ENCODE results near the gene RNF10. TPM values are rescaled to one million over a fixed set of nuclear protein-coding genes. Genes with fewer than 3 reads are reported as not detected.

RNF10 gene
- total and polyA plus RNA-seq, 9 of the 15 experiments (the other 6 are each of a cell fraction or from before 2014, with no cell fraction given), result 43.0 to 139 (median 80.1) TPM

- TF ChIP-seq RBFOX2 (IDR thresholded peaks at IDR 0.05; ENCODE audit: low read depth, low read length), result no peak
These were observed 3.7 kb downstream of the RNF10 start (continued) for GRCh38 chr12:120537856-120538220.

DNA sequence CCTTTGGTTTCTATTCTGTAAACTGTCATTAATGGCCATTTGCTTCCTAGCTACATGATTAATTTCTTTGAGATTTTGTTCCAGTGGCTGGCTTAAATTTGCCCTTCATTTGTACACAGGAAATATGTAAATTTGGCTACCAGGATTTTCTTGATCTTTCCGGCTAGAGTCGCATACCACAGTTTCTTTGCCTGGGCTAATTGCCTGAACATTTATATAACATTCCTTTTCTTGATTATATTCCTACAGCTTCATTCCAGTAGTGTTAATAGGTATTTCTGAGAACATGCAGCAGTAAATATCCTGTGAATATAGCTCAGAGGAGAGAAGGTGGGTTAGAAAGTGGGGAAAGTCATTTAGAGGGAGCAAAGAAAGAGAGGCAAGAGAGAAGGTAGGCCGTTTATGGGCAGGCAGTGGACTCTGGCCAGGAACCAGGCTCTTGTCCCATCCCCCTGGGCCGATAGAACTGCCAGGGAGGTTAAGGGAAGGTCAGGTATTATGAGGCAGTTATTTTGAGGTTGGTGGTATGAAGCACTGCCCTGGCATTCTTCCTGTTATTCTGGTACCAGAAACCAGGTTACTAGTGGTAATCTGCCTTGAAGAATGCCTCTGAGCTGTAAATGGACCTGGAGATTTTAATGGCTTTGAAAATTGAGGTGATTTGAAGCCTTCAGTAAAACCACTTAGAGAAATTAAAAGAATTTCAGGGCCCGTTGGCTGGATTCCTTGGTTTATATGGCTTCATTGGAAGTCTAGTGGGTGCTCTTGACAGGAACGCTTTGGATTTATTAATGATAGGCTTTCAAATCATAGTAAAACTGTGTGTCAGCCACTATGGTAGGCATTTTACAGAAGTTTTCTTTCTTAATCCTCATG is 4.4 kb downstream of the RNF10 start:
- intact Hi-C loops (cut with micrococcal nuclease) (no loop called here), in situ Hi-C loops (cut with MboI) (no loop called here)
- peak in 2 of 4 experiments; percentile 17 to 34 for DNase-seq (ENCODE audit: extremely low read depth in 1 of 4, low spot score in 3 of 4)
- no peak overlapping the region for H2AFZ ChIP-seq (ENCODE audit: low read depth, low read length)
- peaks cover 67% of the 10 kb centered on the region for H4K20me1 ChIP-seq (replicated peaks; ENCODE audit: control insufficient read depth, insufficient read depth, low read length)
- no peaks in the 10 kb centered on the region for H3K9me1 ChIP-seq (ENCODE audit: control insufficient read depth, insufficient read depth, low read length)
- no peaks in the 10 kb centered on the region for H3K27me3 ChIP-seq (ENCODE audit: control insufficient read depth in 2 of 2, insufficient read depth in 2 of 2, low read length in 2 of 2)
- no peak overlapping the region for H3K4me3 ChIP-seq
- ChIA-PET POLR2A (interaction anchor here (0.6 to 4.1 kb wide), 16 partner anchors 10 to 338 kb away, joined by 3 to 26 read pairs (median 3); partner anchors contain the start of genes COQ5, DYNLL1, RNU4-2 and RPLP0), CTCF (ENCODE audit: low intra/inter-chr PET ratio) (no interaction called here)
- no peak overlapping the region; a peak in 1 of 4 replicates for H3K9ac ChIP-seq (ENCODE audit: insufficient read depth in 1 of 2, low read depth in 2 of 2, low read length in 2 of 2)
- peaks cover 85% of the 10 kb centered on the region for H3K79me2 ChIP-seq (ENCODE audit: control insufficient read depth, insufficient read depth, low read length)
- WGBS (ENCODE audit: insufficient coverage, low coverage, missing lambda C conversion rate), result 59% methylated on average over 6 of the region's 6 CpGs
- H3K4me2 ChIP-seq (ENCODE audit: insufficient read depth, low read length), result peak overlapping the region; percentile 1; the same call in 1 of the 2 replicates
- no peaks in the 10 kb centered on the region for H3K9me3 ChIP-seq (replicated peaks; ENCODE audit: control insufficient read depth, insufficient read depth, low read depth, low read length)
- BruUV-seq (replicated peaks), result no TSS peak
- H3K4me1 ChIP-seq (replicated peaks in 1 of 2; ENCODE audit: control insufficient read depth in 2 of 2, insufficient read depth in 2 of 2, low read length in 2 of 2), result peaks cover 37 to 49% of the 10 kb centered on the region in 2 experiments
- no peak overlapping the region for H3K27ac ChIP-seq (ENCODE audit: extremely low read depth, low read depth, low read length)
- no peak for FAIRE-seq
- ATAC-seq, result no peak
- peaks cover 55% of the 10 kb centered on the region for H3K36me3 ChIP-seq (ENCODE audit: control insufficient read depth, insufficient read depth, low read length)
- TF ChIP-seq ARID1B (IDR thresholded peaks at IDR 0.05) (no peak), ZNF398 (CRISPR knock-in tag; IDR thresholded peaks at IDR 0.05) (no peak), IFI16 (CRISPR knock-in tag; IDR thresholded peaks at IDR 0.05) (no peak), SP1 (CRISPR knock-in tag; IDR thresholded peaks at IDR 0.05) (no peak), ZNF445 (CRISPR knock-in tag; IDR thresholded peaks at IDR 0.05; ENCODE audit: low read depth) (no peak), MCM2 (IDR thresholded peaks at IDR 0.05; ENCODE audit: low read depth) (no peak), STAG1 (CRISPR knock-in tag; IDR thresholded peaks at IDR 0.05; ENCODE audit: borderline replicate concordance) (no peak), MLX (CRISPR knock-in tag; conservative IDR thresholded peaks at IDR 0.05) (no peak), ZNF316 (IDR thresholded peaks at IDR 0.05) (no peak)
- TF ChIP-seq, protein P1, sequence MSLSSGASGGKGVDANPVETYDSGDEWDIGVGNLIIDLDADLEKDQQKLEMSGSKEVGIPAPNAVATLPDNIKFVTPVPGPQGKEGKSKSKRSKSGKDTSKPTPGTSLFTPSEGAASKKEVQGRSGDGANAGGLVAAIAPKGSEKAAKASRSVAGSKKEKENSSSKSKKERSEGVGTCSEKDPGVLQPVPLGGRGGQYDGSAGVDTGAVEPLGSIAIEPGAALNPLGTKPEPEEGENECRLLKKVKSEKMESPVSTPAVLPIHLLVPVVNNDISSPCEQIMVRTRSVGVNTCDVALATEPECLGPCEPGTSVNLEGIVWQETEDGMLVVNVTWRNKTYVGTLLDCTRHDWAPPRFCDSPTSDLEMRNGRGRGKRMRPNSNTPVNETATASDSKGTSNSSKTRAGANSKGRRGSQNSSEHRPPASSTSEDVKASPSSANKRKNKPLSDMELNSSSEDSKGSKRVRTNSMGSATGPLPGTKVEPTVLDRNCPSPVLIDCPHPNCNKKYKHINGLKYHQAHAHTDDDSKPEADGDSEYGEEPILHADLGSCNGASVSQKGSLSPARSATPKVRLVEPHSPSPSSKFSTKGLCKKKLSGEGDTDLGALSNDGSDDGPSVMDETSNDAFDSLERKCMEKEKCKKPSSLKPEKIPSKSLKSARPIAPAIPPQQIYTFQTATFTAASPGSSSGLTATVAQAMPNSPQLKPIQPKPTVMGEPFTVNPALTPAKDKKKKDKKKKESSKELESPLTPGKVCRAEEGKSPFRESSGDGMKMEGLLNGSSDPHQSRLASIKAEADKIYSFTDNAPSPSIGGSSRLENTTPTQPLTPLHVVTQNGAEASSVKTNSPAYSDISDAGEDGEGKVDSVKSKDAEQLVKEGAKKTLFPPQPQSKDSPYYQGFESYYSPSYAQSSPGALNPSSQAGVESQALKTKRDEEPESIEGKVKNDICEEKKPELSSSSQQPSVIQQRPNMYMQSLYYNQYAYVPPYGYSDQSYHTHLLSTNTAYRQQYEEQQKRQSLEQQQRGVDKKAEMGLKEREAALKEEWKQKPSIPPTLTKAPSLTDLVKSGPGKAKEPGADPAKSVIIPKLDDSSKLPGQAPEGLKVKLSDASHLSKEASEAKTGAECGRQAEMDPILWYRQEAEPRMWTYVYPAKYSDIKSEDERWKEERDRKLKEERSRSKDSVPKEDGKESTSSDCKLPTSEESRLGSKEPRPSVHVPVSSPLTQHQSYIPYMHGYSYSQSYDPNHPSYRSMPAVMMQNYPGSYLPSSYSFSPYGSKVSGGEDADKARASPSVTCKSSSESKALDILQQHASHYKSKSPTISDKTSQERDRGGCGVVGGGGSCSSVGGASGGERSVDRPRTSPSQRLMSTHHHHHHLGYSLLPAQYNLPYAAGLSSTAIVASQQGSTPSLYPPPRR (CRISPR knock-in tag; IDR thresholded peaks at IDR 0.05; ENCODE audit: borderline replicate concordance), result no peak

All from K562 (cell line).